Stimulated activated CD8-positive, alpha-beta memory T cell treated with anti-CD3 and anti-CD28 coated beads, Interleukin-2, amount 100 ng/mL, for 1 hour (primary cell): ENCODE data around the gene SPEM1.
"Not testable (repeated sequence)": the region's sequence is repeated elsewhere in the genome, so short reads cannot be mapped to it uniquely, and the experiment has no call there.

Experiments used
- DNase-seq, 2 donors: peaks; one replicate each; pipeline ENCODE4 v3.0.0-alpha.2; 2020; ENCODE audit warnings: low read depth in 2 of 2

Gene SPEM1

DNA sequence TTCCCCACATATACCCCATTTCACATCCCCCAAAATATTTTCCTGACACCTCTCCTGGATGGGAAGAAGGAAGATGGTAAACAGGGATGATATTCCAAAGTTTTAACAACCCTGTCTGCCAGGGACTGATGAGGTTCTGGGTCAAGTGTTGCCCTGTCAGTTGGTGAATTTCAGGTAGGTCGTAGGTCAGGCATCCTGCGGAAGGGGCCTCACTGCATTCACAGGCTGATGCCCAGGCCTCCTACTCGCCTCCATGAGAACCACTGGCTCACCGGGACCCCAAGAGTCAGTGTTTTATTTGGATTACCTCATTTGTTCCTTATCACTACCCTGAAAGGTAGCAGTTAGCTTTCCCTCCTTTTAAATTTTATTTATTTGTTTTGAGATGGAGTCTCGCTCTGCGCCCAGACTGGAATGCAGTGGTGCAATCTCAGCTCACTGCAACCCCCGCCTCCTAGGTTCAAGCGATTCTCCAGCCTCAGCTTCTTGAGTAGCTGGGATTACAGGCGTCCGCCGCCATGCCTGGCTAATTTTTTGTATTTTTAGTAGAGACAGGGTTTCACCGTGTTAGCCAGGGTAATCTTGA lies 48.8 kb downstream of the SPEM1 start:
- DNase-seq: no peak

DNA sequence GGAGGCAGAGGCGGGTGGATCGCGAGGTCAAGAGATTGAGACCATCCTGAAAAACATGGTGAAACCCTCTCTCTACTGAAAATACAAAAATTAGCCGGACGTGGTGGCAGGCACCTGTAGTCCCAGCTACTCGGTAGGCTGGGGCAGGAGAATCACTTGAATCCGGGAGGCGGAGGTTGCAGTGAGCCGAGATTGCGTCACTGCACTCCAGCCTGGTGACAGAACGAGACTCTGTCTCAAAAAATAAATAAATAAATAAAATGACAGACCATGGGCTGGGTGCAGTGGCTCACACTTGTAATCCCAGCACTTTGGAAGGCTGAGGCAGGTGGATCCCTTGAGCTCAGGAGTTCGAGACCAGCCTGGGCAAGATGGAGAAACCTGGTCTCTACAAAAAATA lies 49.7 kb downstream of the SPEM1 start:
- not testable (repeated sequence) for DNase-seq

GRCh38 chr17:7470457-7470973 lies 50.4 kb downstream of the SPEM1 start:
- not testable (repeated sequence) for DNase-seq
